Stimulated activated CD4-positive, alpha-beta T cell treated with anti-CD3 and anti-CD28 coated beads, Interleukin-1b, Interleukin-23, amount 100 ng/mL, for 1 hour (primary cell): Measurements from ENCODE around the gene FNDC11.
A peak's percentile ranks its signal among the peaks of the same experiment; 100 is the strongest.
"Not testable (repeated sequence)": the region's sequence is repeated elsewhere in the genome, so short reads cannot be mapped to it uniquely, and the experiment has no call there.

Experiments used
- DNase-seq, 2 donors: peaks; one replicate each; pipeline ENCODE4 v3.0.0-alpha.2; 2020; ENCODE audit warnings: low read depth in 2 of 2

Gene FNDC11

GRCh38 chr20:63553251-63553932, 567 bp upstream of the FNDC11 start:
- DNase-seq, result peak; percentile 90 to 91

GRCh38 chr20:63554361-63555278, 661 bp downstream of the FNDC11 start:
- no peak for DNase-seq

- DNase-seq, result no peak
These were observed 1.9 kb downstream of the FNDC11 start for GRCh38 chr20:63555661-63556381.

DNA sequence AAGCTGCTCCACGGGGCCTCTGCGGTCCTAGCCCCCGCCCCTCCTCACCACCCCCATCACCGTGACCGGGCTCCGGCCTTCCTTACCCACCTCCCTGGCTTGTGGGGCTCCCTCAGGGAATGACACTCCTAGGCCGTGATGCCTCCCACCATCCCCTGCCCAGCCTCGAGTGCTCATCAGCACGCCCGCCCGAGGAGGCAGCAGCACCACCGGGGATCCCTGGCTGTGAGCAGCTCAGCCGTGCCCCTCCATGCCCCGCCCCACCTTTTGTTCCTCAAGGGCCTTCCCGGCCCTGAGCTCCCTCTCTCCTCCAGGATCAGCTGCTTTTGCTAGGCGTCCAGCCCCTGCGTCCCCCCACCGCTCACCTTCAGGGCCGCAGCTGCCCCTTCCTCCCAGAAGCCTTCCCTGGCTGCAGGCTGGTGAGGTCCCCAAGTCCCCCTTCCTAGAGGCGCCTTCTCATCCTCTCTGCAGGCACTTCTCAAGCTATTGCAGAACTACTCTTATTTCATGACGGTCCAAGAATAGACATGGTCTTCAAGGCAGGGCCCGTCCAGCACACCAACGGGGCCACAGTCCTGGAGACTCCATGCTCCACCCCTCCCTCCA, 3.0 kb downstream of the FNDC11 start:
- DNase-seq, result no peak

GRCh38 chr20:63557481-63557891, 3.5 kb downstream of the FNDC11 start:
- no peak for DNase-seq

DNA sequence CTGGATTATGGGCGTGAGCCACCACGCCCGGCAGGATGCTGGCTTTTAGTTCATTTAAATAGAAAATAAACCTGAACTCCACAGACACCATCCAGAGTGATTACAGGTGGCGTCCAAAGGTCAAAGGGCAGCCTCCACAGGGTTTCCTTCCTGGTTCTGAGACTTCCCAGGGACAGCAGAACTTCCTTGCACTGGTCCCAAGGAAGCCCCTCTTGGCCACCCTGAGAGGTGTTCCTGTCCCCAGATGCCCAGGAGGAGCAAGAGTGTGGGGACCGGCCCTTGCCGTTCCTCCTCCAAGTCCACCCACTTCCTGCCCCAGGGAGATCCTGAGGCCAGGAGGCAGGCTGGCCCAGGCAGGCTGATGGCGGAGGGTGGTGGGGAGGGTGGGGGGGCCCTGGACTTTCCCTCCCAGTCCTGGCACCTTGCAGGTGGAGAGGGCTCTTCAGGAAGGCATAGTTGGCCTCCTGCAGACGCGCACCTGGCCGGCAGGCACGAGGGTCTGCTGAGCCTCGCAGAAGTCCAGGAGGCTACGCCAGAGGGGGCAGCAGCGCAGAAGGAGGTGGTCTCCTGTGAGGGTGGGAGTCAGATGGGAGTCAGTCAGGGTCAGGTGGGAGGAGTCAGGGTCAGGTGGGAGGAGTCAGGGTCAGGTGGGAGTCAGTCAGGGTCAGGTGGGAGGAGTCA, 5.0 kb downstream of the FNDC11 start:
- no peak for DNase-seq

DNA sequence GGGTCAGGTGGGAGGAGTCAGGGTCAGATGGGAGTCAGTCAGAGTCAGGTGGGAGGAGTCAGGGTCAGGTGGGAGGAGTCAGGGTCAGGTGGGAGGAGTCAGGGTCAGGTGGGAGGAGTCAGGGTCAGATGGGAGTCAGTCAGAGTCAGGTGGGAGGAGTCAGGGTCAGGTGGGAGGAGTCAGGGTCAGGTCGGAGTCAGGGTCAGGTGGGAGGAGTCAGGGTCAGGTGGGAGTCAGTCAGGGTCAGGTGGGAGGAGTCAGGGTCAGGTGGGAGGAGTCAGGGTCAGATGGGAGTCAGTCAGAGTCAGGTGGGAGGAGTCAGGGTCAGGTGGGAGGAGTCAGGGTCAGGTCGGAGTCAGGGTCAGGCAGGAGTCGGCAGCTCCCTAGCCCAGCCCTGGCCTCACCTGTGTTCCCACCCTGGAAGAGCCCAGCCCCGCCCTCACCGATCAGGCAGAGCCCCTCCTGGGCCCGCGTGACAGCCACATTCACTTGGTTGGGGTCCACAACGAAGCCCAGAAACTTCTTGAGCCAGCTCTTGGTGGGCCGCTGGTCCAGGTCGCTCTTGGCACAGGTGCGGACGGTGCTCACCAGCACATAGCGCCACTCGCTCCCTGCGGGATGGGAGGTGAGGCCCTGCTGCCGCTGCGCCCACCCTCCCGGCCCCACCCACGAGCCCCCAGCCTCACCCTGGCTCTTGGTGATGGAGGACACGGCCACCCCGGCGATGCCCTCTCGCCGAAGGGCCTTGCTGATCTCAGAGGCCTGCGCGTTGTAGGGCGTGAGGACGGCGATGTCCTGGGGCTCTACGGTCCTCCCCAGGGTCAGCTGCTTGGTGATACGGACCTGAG, 5.8 kb downstream of the FNDC11 start:
- DNase-seq, result not testable (repeated sequence)

DNA sequence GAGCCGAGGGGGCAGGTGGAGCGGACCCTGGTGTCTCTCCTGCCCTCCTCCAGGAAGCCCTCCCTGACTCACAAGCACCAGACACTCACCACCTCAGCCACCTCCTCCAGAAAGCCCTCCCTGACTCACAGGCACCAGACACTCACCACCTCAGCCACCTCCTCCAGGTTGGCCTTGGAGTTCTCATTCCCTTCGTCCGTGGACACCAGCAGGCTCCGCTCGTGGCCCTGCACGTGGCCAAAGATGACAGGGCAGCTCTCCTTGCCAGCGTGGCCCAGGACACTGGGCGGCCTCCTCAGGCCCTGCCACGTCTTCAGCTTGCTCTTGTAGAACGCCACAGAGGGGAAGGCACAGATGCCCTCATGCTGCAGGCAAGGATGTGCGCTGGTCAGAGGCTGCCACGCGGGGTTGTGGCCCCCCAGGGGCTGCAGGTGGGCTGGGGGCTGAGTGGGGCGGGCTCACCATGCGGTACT, 6.4 kb downstream of the FNDC11 start:
- DNase-seq, result no peak

- DNase-seq, result no peak
These were observed 7.1 kb downstream of the FNDC11 start for GRCh38 chr20:63560856-63561609.

DNA sequence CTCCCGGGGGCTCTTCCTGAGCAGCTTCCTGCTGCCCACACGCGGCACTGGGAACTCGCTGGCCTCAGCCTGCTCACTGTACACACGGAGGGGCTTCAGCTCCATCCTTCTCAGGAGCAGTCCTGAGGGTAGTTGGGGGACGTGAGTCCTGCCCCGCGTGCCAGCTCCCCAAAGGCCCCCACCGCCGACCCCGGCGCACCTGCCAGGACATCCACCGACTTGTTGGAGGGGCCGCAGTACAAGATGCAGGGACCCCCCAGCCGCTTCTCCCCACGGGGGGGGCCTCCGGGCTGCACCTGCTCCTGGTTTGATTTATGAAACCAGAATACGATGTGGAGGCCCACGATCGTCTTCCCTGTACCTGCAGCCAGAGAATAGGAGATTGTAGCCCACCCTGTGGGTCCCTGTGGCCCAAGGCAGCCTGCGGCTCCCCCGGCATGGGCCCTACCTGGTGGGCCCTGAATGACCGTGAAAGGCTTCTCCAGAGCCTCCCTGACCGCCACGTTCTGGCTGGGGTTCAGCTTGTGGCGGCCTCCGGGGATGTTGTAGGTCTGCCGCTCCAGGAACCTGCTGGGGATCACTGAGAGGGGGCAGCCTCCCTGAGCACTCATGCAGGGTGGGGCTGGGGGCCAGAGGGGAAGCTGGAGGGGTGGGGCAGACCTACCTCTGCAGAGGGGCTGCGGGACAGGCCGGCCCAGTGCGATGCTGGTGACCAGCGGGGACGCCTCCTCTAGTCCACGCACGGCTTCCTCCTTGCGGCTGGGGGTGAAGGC, 7.9 kb downstream of the FNDC11 start:
- no peak for DNase-seq

DNA sequence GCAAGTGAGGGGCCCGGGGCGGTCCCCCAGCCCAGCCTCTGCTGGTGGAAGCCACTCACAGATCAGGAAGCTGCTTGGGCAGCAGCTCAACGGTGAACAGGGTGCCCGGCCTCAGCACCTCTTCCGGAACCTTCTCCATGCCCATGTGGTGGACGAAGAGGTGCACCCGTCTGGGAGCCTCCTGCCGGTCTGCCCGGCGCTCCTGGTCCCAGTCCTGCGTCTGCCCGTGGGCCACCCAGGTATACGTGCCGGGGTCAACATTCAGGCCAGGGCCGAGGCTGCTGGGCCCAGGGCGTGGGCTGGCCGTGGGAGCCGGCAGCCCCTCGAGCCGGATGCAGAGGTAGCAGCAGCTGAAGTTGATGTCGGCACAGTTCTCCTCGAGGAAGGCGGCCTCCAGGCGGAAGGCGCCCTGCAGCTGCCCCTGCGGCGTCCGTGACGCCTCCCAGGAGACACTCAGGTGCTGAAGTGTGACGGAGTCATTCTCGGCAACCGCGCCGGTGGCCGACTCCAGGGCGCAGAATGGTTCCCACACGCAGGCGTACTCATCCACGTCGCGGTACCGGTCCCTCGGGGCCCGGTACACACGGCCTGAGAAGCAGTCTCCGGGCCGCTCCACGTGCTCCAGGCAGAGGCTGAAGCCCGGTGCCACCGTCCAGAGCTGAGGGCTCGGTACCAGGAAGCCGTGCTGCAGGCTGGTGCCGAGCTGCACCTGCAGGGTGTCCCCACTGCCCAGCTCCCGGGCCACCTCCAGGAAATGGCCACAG, 8.7 kb downstream of the FNDC11 start:
- DNase-seq, result no peak

DNA sequence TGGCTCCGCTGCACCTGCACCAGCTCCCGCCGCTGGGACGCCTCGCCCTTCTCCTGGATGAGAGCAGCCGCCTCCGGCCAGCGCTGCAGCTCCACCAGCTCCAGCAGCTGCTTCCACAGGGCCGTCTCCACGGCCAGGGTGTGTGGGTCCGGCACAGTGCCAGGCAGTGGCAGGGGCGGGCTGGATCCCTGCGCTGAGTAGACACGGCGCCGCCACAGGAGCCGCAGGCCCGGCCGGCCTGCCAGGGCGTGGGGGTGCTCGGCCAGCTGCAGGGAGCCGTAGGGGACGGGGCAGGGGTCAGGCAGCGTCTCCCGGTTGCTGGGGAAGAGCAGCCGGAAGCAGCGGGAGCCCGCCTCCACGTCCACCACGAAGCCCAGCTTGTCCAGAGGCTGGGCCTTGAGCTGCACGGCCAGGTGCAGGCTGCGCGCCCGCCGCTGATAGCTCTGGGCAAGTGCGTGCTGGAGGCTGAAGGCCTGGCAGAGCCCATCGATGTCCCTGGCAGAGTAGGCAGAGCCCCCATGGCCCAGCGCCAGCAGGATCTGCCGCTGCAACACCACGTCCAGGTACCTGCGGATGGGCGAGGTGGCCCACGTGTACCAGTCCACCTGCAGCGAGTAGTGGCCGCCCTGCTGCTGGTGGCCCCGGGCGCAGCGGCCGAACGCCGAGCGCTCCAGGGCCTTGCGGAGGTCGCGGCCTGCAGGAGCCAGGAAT, 9.4 kb downstream of the FNDC11 start:
- DNase-seq, result no peak

- no peak for DNase-seq
These were observed 10.3 kb downstream of the FNDC11 start for GRCh38 chr20:63564036-63564810.

DNA sequence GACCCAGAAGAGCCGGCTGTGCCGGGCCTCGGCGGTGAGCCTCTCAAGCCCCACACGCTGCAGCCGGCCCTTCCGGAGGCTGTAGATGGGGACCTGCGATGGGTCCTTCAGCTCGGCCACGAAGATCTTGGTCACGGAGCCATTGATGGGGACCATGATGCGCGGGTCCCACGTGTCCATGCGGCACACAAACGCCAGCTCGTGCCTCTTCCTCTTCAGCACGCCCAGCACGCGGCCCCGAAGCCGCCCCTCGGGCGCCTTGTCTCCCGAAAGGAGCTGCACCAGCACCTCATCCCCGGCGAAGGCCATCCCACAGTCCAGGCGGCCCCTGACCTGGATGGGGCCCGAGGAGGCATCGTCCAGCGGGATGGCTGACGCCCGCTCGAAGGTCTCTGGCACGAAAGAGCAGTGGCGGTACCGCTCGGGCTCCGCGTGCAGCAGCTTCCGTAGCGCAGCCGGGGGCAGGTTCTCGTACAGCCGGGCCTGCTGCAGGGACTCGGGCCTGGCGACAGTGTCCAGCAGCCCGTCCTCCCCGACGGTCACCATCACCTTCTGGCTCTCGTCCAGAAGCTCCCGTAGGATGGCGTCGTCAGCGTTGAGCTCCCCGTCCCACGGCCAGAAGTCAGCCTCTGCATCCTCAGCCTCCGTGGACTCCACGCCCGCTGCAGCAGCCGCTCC, 11.2 kb downstream of the FNDC11 start:
- DNase-seq, result no peak

GRCh38 chr20:63565699-63566335, 11.9 kb downstream of the FNDC11 start:
- no peak for DNase-seq
